GM21528 (cell line): ENCODE data around the gene RIN3.

Source experiments
- ATAC-seq: cut with Tn5 transposase; IDR thresholded peaks from one replicate; pipeline ENCODE4 v1.9.1; 2021; ENCODE audit warnings: mild to moderate bottlenecking, moderate library complexity; ENCODE audit not compliant: unreplicated experiment, low FRiP score

The RIN3 gene

GRCh38 chr14:92507174-92507768, 6.3 kb upstream of the RIN3 start:
- ATAC-seq, result no peak

GRCh38 chr14:92510972-92511371, 2.6 kb upstream of the RIN3 start:
- no peak for ATAC-seq

- no peak for ATAC-seq
These were observed 1.9 kb upstream of the RIN3 start for GRCh38 chr14:92511453-92512238.

GRCh38 chr14:92512807-92513203, 776 bp upstream of the RIN3 start:
- ATAC-seq, result no peak

- ATAC-seq, result peak; percentile 32
These were observed 624 bp downstream of the RIN3 start for GRCh38 chr14:92513966-92514843.

GRCh38 chr14:92514844-92515514, 1.4 kb downstream of the RIN3 start:
- ATAC-seq, result no peak

- ATAC-seq, result no peak
These were observed 2.2 kb downstream of the RIN3 start for GRCh38 chr14:92515546-92516343.

- no peak for ATAC-seq
These were observed 2.9 kb downstream of the RIN3 start for GRCh38 chr14:92516344-92516965.

GRCh38 chr14:92516966-92517506, 3.5 kb downstream of the RIN3 start:
- ATAC-seq, result no peak

- ATAC-seq, result no peak
These were observed 4.2 kb downstream of the RIN3 start for GRCh38 chr14:92517761-92518160.

GRCh38 chr14:92519246-92520101, 5.9 kb downstream of the RIN3 start:
- no peak for ATAC-seq

GRCh38 chr14:92520102-92521057, 6.8 kb downstream of the RIN3 start:
- ATAC-seq, result no peak

- ATAC-seq, result no peak
These were observed 7.5 kb downstream of the RIN3 start for GRCh38 chr14:92521058-92521415.

- ATAC-seq, result no peak
These were observed 10.2 kb downstream of the RIN3 start for GRCh38 chr14:92523752-92524151.

GRCh38 chr14:92524602-92525185, 11.1 kb downstream of the RIN3 start:
- ATAC-seq, result no peak

GRCh38 chr14:92525322-92526095, 11.9 kb downstream of the RIN3 start:
- ATAC-seq, result no peak
